NCI-H2081 (cell line): ENCODE measurements around the gene APOA1.

Source experiments
- DNase-seq, 2 experiments: peaks; one replicate each; lab custom pipeline; 2025; lab: John Stamatoyannopoulos, UW

APOA1 gene

GRCh38 chr11:116837231-116838091, at the start of gene APOA1:
Gene APOA1, minus strand, starts transcription at chr11:116837622. Its CDS starts 235 bp downstream, at chr11:116837387.
- DNase-seq = no peak

DNA sequence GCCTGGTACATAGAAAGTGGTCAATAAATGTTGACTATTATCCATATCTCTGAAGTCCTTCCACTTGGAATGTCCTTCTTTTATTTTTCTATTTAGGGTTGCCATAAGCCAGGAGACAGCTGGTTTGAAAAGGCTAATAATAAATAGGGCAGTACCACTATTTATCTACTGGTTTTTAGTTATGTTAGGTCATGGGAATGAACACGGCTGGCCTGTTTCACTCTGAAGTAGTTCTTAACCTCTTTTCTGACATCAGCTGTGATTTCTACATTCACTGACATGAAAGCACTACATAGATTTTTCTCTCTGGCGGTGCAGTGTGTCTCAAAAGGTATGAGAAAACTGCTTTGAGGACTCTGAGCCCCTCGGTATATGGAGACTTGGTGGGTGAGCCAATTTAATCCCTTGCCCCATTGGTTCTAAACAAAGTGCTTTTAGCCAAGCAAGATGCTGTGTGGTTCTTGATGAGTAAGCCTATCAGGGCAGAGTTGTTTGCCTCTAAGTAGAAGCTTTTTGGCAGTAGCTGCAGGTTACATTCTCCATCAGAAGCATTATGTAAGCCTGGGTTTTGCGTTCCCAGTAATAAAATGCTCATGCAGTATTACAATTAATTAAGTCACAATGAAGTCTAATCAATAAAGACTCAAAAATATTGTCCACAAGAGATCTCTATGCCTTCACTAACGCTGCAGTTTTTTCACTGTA, 48.7 kb upstream of the APOA1 start:
- no peak for DNase-seq

- DNase-seq = no peak
These were observed 45.0 kb upstream of the APOA1 start for GRCh38 chr11:116882386-116882785.

DNA sequence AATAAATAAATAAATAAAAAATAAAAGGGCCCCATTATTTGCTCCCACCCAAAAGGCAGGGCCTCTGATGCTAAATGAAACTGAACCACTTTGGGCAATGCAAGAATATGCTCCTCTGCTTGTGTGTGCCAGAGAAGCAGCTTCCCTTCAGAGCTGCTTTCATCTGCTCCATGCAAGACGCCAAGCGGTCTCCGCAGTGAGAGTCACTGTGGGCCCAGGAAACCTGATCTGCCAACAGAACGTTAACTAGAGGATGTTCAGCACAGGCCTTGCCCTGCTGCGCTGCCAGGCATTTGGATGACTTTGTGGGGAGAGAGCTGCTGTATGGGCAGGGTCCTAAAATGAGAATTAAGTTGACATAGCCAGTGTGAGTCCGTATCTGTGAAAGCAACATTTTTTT, 43.7 kb upstream of the APOA1 start:
- DNase-seq = no peak

GRCh38 chr11:116879800-116880625, 42.6 kb upstream of the APOA1 start:
- peak; percentile 48 to 67 for DNase-seq

- no peak for DNase-seq
These were observed 39.2 kb upstream of the APOA1 start for GRCh38 chr11:116876656-116877055.

- DNase-seq = no peak
These were observed 37.8 kb upstream of the APOA1 start for GRCh38 chr11:116875194-116875593.

- no peak for DNase-seq
These were observed 36.8 kb upstream of the APOA1 start for GRCh38 chr11:116874251-116874650.

- DNase-seq = no peak
These were observed 36.0 kb upstream of the APOA1 start for GRCh38 chr11:116873381-116873780.

DNA sequence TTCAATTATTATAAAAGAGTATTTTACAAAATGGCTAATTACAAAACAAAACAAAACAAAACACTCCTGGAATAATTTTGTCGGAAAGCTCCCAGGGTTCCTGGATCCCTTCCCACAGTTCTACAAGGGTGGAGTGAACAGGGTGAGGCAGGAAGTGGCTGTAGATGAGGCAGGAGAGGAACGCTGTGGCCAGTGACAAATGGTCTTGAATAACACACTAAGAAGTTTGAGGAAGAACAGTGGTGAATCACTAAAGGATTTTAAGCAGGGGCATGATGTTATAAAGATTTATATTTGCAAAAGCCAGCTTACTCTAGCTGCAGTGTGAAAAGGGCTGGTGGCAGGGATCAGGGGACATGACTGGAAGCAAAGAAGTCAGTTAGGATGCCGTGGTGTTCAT, 33.8 kb upstream of the APOA1 start:
- DNase-seq = no peak

GRCh38 chr11:116870054-116870453, 32.6 kb upstream of the APOA1 start:
- no peak for DNase-seq

- no peak for DNase-seq
These were observed 32.2 kb upstream of the APOA1 start for GRCh38 chr11:116869610-116870009.

GRCh38 chr11:116868066-116868465, 30.6 kb upstream of the APOA1 start:
- DNase-seq = no peak

- no peak for DNase-seq
These were observed 30.2 kb upstream of the APOA1 start for GRCh38 chr11:116867619-116868018.

GRCh38 chr11:116866804-116867455, 29.5 kb upstream of the APOA1 start:
- DNase-seq = no peak

GRCh38 chr11:116865696-116866095, 28.3 kb upstream of the APOA1 start:
- DNase-seq = no peak

DNA sequence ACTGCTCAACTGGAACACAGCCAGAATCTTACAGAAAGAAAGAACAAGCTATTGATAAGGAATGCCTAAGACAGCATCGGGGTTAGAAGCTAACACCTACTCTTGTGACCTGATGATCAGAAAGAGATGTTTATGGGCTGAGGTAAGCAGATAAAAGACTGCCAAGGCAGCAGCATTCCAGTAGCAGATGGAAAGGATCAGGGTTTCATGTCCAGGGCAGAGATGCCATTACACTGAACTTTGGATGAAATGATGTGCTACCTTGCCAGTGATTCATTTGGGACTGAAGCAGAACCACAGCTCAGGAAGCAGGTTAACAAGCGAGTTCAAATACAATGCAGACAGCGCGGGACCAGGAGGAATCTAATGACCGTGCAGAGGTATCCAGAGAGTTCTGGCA, 27.1 kb upstream of the APOA1 start:
- DNase-seq = no peak

DNA sequence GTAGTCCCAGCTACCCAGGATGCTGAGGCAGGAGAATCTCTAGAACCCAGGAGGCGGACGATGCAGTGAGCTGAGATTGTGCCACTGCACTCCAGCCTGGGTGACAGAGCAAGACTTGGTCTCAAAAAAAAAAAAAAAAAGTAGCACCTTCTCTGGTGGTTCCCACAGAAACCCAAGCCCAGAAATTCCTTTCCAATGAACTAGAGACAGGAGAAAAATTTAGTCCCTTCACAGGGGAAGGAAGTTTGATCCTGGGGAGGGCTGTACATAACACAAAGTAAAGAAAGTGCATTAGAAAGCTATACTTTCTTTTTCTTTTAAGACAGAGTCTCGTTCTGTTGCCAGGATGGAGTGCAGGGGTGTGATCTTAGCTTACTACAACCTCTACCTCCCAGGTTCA, 25.5 kb upstream of the APOA1 start:
- no peak for DNase-seq

DNA sequence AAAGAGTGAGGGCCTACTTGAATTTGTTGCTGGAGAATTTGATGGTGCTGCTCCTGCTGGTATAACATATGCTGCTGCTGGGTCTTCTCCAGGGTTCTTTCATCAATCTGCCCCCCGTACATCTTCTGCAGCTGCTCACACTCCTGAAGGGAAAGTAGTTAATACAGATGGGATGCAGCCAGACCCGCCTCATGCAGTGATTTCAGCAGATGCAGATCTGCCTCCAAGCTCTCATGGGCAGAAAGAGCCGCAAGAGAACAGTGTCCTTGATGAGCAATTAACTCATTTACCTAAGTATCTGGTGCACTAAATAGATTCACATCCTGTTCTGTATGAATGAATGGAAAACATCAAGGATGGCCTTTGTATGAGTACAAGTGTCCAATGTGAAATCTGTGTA, 24.8 kb upstream of the APOA1 start:
- DNase-seq = no peak

DNA sequence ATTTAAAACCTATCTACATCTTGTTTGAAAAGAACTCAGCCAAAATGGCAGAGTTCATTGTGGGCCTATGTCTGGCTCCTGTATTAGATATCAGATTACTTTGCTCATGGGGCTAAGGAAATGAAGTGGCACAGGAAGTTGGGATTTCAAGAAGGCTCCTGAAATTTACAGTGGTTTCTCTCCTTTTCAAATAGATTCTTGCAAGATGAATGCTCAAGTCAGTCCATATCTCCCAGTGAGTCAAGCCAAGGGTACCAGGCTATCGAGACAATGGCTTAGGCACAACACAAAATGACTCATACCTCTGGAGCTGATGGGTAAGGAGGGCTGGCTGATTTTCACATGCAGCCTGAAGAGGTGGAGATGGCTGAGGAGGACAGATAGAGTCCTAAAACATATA, 24.1 kb upstream of the APOA1 start:
- no peak for DNase-seq

- DNase-seq = no peak
These were observed 22.9 kb upstream of the APOA1 start for GRCh38 chr11:116860303-116860702.

- no peak for DNase-seq
These were observed 21.8 kb upstream of the APOA1 start for GRCh38 chr11:116859175-116859574.
